CD4-positive, alpha-beta T cell treated with Interleukin-4 for 4 hours (primary cell): ENCODE data around the gene PRKCB.

ENCODE experiments used
- DNase-seq: peaks from one replicate; pipeline ENCODE4 v3.0.0-alpha.2; 2020

PRKCB gene

DNA sequence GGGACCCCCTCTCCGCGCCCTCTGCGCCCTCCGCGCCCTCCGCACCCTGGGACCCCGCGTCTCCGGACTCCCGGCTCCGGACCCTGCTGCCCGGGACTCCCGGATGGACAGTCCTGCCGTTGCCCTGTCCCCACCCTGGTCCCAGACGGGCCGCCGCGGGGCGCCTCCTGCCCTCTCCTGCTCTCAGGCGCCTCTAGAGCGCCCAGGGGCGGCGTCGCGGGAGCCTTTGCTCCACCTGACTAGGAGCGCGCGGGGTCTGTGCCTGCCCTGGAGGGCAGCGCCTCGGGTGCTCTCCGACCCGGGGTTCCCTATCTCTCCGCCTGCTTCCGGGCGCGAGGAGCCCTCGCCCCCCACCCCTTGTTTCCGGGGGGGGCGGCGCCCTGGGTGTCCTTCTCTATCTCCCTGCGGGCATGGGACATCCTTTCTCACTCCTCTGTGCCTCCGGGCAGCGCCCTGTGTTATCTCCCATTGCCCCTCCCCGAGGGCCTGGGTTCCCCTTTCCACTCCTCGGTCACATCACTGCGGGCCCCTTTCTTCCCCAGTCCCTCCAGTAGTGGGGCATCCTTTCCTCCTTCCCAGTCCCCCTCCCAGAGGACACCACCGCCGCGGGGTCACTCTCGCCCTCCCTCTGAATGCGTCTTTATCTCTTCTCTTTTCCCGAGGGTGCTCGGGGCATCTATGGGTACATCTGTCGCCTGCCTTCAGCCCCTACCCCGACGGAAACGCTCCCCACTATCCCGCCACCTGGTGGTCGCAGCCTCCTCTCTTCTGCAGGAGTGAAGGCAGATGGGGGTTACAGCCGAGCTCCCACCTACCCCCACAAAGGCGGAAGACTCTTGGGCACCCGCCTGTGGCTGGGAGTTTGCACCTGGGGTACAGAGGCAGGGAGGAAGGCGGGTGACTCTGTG, 875 bp downstream of the PRKCB start:
- DNase-seq, result peak; percentile 42

DNA sequence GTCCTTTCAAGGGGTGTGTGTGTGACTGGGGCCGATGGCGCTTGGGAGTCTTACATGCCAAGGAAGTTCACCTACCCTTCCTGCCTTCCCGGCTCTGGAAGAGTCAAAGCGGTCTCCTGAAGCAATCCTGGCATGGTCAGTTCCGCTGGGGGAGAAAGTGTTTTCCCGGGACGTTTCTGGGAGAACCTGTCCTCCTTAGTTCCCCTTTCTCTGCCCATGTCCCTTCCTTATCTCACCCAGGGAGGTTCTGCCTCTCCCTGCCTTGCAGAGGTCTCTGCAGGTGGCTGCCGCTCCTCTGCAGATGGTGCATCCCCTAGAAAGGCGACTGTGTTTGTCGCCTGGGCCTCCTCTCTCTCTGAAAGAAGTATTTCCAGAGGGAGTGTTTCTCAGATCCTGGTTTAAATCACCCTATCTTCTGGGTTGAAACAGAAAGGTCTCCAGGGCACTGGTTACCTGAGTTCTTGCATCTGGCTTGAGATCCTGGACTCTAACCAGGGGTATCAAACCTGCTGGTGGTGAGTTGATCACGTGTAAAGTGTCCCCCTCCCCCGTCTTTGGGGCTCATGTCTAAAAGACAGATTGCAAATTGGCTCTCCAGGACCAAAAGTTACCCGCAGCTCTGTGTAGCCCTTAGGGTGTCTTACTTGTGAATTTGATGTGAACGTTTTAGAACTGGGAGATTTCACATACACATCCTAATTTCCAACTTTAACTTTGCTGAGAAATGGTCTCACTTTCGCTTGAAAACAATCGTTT, 1.9 kb downstream of the PRKCB start:
- no peak for DNase-seq

DNA sequence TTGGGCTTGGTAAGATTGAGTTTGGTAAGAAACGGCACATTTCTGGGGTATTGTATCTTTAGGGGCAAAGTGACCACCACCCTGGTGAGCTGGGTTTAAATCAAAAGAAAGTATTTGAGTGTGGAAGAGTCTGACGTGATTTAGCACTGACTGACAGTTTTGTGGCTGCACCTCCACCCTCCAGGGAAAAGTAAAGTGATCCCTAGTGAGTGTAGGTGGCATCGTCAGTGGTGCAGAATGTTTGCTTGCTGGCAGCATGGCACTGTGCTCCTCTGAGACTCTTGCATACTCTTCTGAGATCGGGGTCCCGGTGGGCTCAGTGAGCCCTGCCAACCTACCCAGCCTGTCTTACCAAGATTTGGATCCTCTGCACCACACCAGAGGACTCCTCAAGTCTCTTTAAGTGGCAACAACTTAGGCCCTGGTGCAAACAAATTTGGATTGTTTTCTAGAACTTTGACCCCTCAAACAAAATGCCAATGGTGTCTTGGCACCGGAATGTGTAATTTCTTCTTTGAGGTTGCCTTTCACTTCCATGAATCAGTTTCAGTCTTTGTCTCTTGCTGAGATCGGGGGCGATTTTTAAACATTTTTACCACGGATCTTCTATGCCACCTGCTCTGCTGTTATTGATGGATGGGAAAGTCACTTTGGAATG, 2.8 kb downstream of the PRKCB start:
- no peak for DNase-seq

DNA sequence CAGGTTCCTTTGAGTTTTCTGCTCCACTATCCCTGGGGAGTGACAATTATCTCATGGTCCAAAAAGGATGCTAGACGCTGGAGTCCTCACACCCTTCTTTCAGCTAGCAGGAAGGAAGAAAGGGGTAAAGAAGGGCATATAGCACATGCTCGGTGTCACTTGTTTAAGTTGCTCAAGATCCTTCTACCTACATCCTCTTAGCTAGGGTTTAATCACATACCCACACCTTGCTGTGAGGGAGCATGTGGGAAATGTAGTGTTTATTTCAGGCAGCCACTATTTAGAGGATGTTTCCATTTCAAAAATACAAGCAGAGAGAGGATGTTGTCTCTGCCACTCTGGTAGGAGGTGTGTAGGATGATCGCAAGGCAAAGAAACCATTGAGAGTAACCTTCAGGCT, 4.5 kb downstream of the PRKCB start:
- no peak for DNase-seq

DNA sequence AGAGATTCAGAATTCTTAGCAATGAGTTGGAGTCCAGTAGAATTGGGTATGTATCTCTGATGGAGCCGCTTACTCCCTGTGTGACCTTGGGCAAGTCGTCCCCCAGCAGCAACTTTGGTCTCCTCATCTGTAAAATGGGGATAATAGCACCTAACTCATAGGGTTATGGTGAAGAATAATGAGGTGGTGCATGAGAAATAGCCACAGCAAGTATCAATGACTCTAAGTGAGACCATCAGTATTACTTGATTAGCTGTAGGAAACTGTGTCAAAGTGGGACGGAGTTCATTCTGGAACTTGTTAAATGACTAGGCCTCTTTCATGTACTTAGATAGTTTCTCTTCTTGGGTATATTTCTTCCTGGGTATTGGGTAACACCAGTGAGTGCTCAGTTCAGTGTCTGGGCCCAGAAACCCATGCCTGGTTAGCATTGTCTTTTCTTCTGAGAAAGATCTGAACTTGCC, 6.4 kb downstream of the PRKCB start:
- peak; percentile 17 for DNase-seq

DNA sequence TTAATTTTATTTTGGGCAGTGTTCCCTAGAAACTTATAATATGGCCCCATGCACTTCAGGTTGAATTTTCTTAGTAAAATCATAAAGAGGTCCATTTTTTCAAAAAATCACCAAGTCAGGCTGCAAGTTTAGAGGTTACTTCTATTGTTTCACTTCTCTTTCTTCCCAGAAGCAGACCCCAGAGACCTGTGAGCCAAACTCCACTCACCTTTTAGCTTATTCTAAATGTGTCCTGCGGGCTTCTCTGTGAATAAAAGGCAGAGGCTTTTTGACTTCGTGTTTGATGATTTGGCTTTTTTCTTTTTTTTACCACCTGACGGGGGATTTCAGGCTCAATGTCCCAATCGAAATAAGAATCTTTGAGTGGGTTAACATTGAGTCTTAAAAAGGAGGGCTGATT, 7.4 kb downstream of the PRKCB start:
- DNase-seq, result no peak

DNA sequence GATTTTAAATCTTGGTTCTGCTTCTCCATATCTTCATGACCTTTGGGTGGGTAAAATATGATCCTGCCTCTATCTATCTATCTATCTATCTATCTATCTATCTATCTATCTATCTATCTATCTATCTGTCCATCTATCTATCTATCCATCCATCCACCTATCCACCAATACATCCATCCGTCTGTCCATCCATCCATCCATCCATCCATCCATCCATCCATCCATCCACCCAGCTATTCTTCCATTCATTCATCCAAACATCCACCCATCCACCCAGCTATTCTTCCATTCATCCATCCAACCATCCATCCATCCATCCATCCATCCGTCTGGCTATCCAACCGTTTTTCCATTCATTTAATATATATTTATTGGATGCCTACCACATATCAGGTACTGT, 11.5 kb downstream of the PRKCB start:
- DNase-seq, result no peak

DNA sequence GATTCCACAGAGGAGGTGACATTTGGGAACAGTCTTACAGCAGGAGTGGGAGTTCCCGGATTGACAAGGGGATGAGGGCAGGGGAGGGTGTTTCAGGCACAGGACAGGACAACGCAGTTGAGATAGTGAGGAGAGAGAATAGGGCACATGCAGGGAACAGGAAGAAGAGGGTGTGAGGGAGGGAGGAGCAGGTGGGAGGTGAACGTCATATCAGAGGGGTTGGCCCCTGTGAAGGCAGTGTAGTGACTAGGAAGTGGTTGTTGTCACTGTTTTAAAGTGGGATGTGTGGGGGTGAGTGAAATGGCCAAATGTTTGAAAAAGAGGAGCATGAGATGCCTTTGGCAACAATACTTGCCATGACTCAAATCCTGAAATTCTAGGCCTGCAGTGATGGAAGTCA, 12.2 kb downstream of the PRKCB start:
- DNase-seq, result peak; percentile 46

DNA sequence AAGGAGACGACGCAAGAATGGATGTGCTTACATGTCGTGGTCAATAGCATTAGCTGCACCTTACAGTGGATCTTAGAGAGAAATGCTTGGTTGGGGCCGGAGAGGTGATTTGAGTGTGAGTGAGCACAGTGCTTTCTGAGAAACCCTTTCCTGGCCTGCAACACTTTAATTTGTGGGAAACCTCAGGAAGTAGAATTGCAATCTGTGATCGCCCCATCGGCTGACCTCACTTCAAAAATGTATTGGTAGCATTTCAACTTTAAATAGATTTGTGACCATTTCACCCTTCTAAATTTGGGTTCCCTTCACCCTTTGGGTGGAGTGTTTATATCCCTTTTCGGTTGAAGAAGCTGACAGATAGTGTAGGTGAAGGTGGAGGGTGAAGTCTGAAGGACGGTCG, 13.2 kb downstream of the PRKCB start:
- DNase-seq, result no peak

DNA sequence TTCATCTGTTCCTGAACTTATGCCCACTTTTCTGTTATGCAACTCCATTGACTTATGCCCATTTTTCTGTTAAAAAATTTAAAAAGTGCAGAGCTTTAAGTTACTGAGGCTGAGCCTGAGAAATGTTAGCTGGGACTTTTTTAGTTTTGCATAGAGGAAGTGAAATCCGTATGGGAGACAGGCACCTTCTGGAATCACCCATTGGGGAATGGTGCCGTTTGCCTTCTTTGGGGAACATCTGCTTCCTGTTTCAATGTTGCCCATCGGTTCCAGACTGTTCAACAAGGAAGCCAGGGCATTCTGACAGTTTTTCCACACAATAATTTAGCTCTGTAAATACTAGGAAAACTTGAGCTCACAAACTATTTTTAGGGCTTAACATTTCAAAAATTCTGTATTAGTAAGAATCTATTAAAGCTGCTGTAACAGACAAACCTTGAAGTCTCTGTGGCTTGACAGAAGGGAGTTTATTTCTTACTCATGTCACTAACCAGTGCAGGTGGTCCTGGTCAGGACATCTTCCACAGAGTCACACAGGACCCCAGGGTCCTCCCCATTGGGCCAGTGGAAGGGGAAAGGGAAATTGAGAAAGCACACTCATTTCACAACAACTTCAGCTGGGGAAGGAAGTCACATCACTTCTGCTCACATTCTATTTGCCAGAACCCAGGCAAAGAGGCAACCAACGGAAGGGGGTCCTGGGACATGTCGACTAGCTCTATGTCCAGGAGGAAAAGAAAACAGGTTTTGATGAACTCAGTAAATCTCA, 17.2 kb downstream of the PRKCB start:
- DNase-seq, result no peak

DNA sequence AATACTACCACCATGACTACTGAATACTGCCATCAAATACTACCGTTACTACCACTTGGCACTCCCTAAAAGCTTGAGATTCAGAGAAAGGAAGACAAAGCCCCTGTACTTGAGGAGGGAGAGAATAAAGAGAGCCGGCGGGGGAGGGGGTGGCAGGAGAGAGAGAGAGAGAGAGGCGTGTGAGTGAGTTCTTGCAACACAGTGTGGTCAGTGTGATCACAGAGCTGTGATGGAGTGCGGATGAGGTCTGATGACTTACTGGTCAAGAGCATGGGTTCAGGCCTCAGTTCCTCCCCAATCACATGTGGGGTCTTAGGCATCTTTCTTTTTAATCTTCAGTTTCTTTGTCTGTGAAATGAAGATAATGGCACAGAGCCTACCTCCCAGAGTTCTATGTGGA, 19.2 kb downstream of the PRKCB start:
- DNase-seq, result no peak

DNA sequence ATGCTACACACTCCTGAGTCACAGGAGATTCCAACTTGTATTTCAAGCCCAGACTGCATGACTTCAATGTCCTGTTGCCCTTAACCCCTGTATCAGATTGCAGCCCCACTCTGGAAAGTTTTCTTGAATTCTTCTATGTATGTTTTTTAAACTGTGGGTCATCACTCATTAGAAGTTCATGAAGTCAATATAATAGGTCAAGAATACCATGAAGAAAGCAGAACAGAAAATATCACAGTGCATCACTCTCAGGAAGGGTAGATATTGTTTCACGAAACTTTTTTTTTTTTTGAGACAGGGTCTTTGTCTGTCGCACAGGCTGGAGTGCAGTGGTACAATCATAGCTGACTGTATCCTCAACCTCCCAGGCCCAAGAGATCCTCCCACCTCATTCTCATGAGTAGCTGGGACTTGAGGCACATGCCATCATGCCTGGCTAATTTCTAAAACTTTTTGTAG, 20.5 kb downstream of the PRKCB start:
- no peak for DNase-seq

DNA sequence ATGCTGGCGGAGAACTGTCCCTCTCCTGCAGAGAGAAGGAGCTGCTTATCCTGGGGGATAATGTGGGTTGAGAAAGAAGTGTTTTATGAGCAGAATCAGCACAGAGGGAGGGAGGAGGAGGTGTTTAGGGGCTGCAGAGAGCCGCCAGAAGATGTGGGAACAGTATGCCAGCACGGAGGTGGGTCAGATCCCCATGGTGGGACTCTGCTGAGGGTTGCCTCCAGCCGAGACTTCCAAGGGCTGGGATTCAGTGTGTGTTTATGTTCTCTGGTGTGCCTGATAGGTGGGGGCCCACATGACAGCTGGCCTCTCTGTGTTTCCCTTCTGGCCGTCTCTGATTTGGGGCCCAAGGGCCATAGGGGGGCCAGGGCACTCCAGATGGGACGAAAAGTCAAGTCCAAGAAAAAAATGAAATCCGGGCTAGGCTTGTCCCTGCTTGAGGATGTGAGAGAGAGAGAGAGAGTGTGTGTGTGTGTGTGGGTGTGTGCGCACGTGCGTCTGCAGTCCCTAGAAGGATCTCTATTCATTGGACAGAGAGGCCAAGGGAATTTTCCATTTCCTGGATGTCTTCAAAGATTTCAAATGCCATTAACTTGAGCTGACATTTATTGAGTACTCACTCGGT, 21.6 kb downstream of the PRKCB start:
- no peak for DNase-seq

DNA sequence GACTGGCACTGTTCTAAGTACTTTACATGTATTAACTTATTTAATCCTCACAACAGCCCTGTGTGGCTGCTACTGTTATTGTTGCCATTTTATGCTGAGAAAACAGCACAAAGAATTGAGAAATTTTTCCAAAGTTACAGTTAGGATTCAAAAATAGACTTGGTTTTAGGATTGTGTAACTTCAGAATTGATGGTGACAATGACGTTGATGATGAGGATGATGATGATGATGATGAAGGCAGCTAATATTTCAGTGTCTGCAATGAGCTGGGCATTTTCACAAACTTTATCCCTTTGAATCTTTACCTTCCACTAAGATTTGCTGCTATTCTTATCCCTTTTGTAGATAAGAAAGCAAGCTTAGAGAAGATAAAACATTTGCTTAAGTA, 22.1 kb downstream of the PRKCB start:
- no peak for DNase-seq

DNA sequence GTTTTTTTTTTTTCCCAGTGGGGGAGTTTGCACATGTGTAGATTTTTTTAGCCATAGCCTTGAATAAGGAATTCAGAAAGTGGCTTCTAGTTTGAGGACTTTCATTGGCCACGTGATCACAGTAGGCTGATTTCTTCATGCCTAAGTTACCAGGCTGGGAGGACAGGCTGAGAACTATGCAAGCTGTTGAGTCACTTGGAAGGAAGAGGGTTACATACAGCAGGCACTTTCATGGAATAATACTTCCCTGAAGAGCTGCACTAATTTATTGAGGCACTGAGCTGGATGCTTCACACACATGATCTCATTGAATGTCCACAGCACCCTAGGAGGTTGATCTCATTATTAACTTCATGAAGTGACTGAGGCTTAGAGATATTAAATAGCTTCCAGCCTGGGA, 22.8 kb downstream of the PRKCB start:
- DNase-seq, result no peak

DNA sequence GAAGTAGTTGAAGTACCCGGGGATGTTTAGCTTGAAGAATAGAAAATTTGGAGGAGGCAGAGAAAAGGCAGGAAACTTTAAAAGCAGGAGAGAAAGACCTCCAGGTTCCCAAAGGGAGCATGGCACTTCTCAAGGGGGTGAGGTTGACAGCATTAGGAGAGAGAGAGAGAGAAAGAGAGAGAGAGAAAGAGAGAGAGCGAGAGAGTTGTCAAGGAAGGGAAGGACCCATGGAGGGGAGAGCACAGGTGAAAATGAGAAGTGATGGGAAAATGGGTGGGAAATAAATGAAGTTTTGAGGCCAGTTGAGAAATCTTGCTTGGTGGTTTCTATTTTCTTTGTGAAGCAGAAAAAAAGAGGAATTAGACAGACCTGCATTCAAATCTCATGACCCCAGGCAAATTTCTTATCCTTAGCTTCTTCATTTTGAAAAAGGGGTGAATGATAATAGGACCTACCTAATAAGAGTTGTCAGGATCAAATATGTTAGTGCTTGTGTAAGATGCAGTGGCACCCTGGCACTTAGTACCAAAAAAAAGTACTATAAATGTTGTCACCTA, 24.0 kb downstream of the PRKCB start:
- DNase-seq, result no peak

DNA sequence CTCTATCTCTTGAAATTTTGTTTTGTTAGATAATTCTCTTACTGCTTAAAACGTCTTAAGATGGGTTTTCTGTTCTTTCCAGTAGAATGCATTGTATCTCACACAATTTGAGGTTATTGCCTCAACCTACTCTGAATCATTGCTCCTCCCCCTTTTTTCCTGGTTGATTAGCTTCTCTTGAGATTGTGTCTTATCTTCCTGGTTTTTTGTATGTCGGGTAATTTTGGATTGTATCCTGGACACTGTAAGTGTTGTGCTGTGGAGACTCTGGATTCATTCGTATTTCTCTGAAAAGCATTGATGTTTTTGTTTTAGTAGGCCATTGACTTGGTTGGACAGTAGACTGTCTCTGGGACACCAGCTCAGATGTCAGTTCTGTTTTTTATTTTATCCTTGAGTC, 26.1 kb downstream of the PRKCB start:
- DNase-seq, result no peak

DNA sequence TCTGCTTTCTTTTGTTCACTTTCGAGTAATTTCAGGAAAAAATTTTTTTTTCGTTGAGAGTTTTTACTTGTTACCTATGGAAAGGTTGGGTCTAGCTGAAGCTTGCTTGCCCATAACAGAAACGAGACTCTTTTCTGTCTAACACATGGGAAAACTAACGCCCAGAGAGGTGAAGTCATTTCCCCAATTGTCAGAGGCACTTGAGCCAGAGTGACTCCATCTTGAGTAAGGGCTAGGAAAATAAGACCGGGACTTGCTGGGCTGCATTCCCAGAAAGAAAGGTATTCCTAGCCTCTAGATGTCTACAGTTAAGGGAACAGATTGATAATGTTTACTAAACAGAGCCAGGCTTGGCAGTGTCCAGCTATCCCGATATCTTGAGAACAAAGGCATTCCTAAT, 26.8 kb downstream of the PRKCB start:
- DNase-seq, result no peak

DNA sequence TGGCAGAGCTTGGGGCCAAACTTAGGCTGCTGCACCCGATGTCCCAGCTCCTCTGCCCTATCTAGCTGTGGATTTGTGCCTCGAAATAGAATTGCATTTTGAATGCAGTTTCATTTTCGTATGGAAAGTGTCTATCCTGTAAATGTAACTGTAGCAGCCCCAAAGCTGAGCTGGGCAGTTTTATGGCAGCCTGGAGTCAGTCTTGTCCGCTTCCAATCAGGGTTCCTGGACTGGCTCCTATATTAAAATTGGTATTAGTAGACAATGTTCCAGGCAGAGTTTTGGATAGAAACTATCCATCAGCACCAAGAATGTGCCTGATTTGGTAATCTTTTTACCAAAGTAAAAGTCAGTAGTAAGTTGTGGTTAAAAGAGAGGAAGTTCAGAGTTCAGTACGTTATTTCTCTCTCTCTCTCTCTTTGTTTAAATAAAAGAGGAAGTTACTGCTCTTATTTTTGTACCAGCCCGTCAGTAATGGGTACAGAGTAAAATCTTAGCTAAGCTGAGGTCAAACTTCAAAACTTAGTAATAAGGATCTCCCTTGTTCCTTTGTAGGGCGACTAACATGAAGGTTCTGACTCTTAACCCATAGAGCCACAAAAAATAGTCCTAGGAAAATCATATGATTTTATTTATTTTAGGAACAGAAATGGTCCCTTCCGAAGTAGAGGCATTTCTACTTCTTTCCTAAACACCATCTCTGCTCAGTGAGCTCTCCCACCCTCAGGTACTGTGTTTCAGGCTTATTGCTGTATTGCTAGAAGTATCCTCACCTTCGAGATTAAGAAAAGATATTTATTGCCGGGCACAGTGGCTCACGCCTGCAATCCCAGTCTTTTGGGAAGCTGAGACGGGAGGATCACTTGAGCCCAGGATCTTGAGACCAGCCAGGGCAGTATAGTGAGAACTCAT, 28.0 kb downstream of the PRKCB start:
- peak; percentile 45 for DNase-seq

DNA sequence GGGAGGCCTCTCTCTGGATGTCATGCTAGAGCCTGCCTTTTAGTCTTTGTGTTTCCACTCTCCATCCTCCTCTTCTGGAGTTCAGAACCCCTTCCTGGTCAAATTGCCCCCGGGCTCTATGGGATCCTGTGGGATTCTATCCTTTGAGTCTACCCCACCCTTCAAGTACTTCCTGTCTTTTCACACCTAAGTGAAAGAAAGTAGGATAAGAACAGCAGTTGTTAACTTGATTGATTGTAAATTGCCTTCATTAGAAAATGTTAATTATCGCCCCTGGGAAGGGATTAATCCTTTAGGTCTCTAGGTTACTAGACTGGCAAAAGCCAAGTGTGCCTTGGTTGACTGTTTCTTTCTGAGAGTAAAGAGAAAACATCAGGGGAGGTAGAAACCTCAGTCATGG, 30.1 kb downstream of the PRKCB start:
- no peak for DNase-seq

DNA sequence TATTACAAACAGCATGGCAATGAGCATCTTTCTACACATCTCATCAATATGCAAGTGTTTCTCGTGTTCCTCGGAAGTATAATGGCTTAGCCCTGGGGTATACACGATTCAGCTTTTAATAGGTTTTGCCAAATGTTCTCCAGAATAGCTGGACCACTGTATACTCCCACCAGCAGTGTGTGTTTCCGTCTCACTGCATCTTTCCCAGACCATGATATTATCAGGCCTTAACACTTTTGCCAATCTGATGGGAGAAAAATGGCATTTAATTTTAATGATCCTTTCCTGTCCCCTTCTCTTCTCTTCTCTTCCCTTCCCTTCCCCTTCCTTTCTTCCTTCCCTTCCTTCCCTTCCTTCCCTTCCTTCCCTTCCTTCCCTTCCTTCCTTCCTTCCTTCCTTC, 30.8 kb downstream of the PRKCB start:
- no peak for DNase-seq
